SW 1271 (cell line): Measurements from ENCODE around the gene MEOX2.

Experiments
- DNase-seq, 2 experiments: peaks; one replicate each; lab custom pipeline; 2025; lab: John Stamatoyannopoulos, UW

The MEOX2 gene

GRCh38 chr7:15681186-15681585, 5.3 kb downstream of the MEOX2 start:
- DNase-seq = no peak

GRCh38 chr7:15680446-15680845, 6.0 kb downstream of the MEOX2 start:
- no peak for DNase-seq

GRCh38 chr7:15679306-15679705, 7.2 kb downstream of the MEOX2 start:
- no peak for DNase-seq

GRCh38 chr7:15678653-15679052, 7.8 kb downstream of the MEOX2 start:
- no peak for DNase-seq

GRCh38 chr7:15675379-15675778, 11.1 kb downstream of the MEOX2 start:
- no peak for DNase-seq

GRCh38 chr7:15674586-15674985, 11.9 kb downstream of the MEOX2 start:
- no peak for DNase-seq

- no peak for DNase-seq
Observed at GRCh38 chr7:15669443-15670090, 16.9 kb downstream of the MEOX2 start.

GRCh38 chr7:15667991-15668390, 18.5 kb downstream of the MEOX2 start:
- no peak for DNase-seq

GRCh38 chr7:15662451-15662850, 24.0 kb downstream of the MEOX2 start:
- DNase-seq = no peak

GRCh38 chr7:15658247-15658646, 28.2 kb downstream of the MEOX2 start:
- DNase-seq = no peak

- no peak for DNase-seq
Observed at GRCh38 chr7:15652776-15653290, 33.6 kb downstream of the MEOX2 start.

GRCh38 chr7:15651693-15652092, 34.8 kb downstream of the MEOX2 start:
- no peak for DNase-seq

GRCh38 chr7:15650787-15651186, 35.7 kb downstream of the MEOX2 start:
- DNase-seq = no peak

- DNase-seq = no peak
Observed at GRCh38 chr7:15648461-15648961, 38.0 kb downstream of the MEOX2 start.

- DNase-seq = no peak
Observed at GRCh38 chr7:15647309-15647708, 39.2 kb downstream of the MEOX2 start.

GRCh38 chr7:15643000-15643705, 43.3 kb downstream of the MEOX2 start:
- no peak for DNase-seq

- no peak for DNase-seq
Observed at GRCh38 chr7:15628876-15629275, 57.6 kb downstream of the MEOX2 start.

- no peak for DNase-seq
Observed at GRCh38 chr7:15626041-15626440, 60.4 kb downstream of the MEOX2 start.

- no peak for DNase-seq
Observed at GRCh38 chr7:15625466-15625865, 61.0 kb downstream of the MEOX2 start.

GRCh38 chr7:15621468-15621867, 65.0 kb downstream of the MEOX2 start:
- DNase-seq = no peak

GRCh38 chr7:15620491-15621185, 65.8 kb downstream of the MEOX2 start:
- DNase-seq = no peak

- no peak for DNase-seq
Observed at GRCh38 chr7:15618275-15618674, 68.2 kb downstream of the MEOX2 start.

- no peak for DNase-seq
Observed at GRCh38 chr7:15612205-15612604, 74.3 kb downstream of the MEOX2 start.
